Measurements from ENCODE around the gene RIMS4. TPM values are rescaled to one million over a fixed set of nuclear protein-coding genes. Genes with fewer than 3 reads are reported as not detected.

Gene RIMS4
- total RNA-seq, 1 experiment from 2014 or later, result 16.3 TPM

- H3K27ac Mint-ChIP-seq, result no peak overlapping the region
- Histone ChIP-seq H3K9ac (ENCODE audit: extremely low read depth, insufficient read length, low read length) (no peak overlapping the region), H3K27me3 (ENCODE audit: insufficient read depth, low read length) (no peaks in the 10 kb centered on the region)
Observed at GRCh38 chr20:44781791-44782190, 28.6 kb downstream of the RIMS4 start.

More at GRCh38 chr20:44781791-44782190, 28.6 kb downstream of the RIMS4 start:
- H3K27me3 Mint-ChIP-seq (ENCODE audit: low read depth), result peaks cover 3% of the 10 kb centered on the region; the same call in 1 of the 2 replicates
- H3K4me3 Mint-ChIP-seq, result no peak overlapping the region
- Histone ChIP-seq H3K23ac (ENCODE audit: insufficient read length, low read depth, low read length) (no peak overlapping the region), H2AFZ (ENCODE audit: low read length) (no peak overlapping the region), H3K14ac (ENCODE audit: insufficient read depth, low read length) (no peak overlapping the region), H3K27ac (ENCODE audit: insufficient read length, low read depth, low read length) (no peak overlapping the region), H3K4ac (ENCODE audit: low read depth, low read length) (no peak overlapping the region), H4K5ac (ENCODE audit: insufficient read length, low read depth, low read length) (no peak overlapping the region), H4K91ac (ENCODE audit: insufficient read length, low read depth, low read length) (no peak overlapping the region), H3K4me1 (ENCODE audit: insufficient read depth, low read length) (peaks cover 17% of the 10 kb centered on the region; the same call in 1 of the 2 replicates), H2BK12ac (ENCODE audit: insufficient read length, low read depth, low read length) (no peak overlapping the region), H2BK120ac (ENCODE audit: low read depth, low read length, poor library complexity, severe bottlenecking) (no peak overlapping the region), H3K56ac (ENCODE audit: insufficient read length, low read depth, low read length) (no peak overlapping the region), H4K20me1 (ENCODE audit: control insufficient read depth, insufficient read depth, insufficient read length) (no peaks in the 10 kb centered on the region), H3K79me1 (ENCODE audit: insufficient read depth, low read depth, low read length, poor library complexity, severe bottlenecking) (no peaks in the 10 kb centered on the region), H2BK5ac (ENCODE audit: insufficient read length, low read length) (no peak overlapping the region), H2BK20ac (ENCODE audit: low read depth, low read length, poor library complexity, severe bottlenecking) (no peak overlapping the region), H3K23me2 (ENCODE audit: insufficient read length, low read depth, low read length, poor library complexity, severe bottlenecking) (no peaks in the 10 kb centered on the region), H3T11ph (ENCODE audit: low read length) (no peak overlapping the region), H3K79me2 (ENCODE audit: insufficient read depth, low read length) (no peaks in the 10 kb centered on the region), H3K18ac (ENCODE audit: insufficient read length, low read depth, low read length) (no peak overlapping the region), H2BK15ac (ENCODE audit: low read depth, low read length) (no peak overlapping the region), H3K4me2 (ENCODE audit: insufficient read depth, insufficient read length, low read length) (no peak overlapping the region), H3K9me3 (ENCODE audit: control insufficient read depth, low read depth, low read length) (no peaks in the 10 kb centered on the region), H2AK5ac (ENCODE audit: insufficient read length, low read length) (no peak overlapping the region), H4K8ac (replicated peaks; ENCODE audit: insufficient read length, low read depth, low read length) (no peak overlapping the region)
- no peaks in the 10 kb centered on the region for H3K9me3 Mint-ChIP-seq
- H3K36me3 Mint-ChIP-seq (ENCODE audit: insufficient read depth in 1 of 3, low read depth in 3 of 3), result no peaks in the 10 kb centered on the region
- no peak for DNase-seq
- WGBS (ENCODE audit: extremely low coverage, insufficient read length, low lambda C conversion rate), result no CpG with 5 or more reads among the region's 3 CpGs
- peaks cover 28 to 29% of the 10 kb centered on the region in 2 experiments for H3K4me1 Mint-ChIP-seq
- no peak for TF ChIP-seq CTCF (conservative IDR thresholded peaks at IDR 0.05)

Measured in H9 (cell line).